NCI-H345 treated with DMSO at 0.1 percent for 48 hours (cell line): Measurements from ENCODE around the gene LEMD1.

Experiments
- DNase-seq: peaks from one replicate; lab custom pipeline; 2025; ENCODE audit not compliant: unreplicated experiment; lab: John Stamatoyannopoulos, UW

The LEMD1 gene

GRCh38 chr1:205421798-205422197 is at the start of gene LEMD1:
LEMD1 (minus strand) TSS chr1:205422056; CDS start chr1:205420536, 1,520 bp downstream.
- DNase-seq = peak; percentile 70

- DNase-seq = no peak
These were observed 48.3 kb upstream of the LEMD1 start for GRCh38 chr1:205470131-205470530.

- no peak for DNase-seq
These were observed 44.9 kb upstream of the LEMD1 start for GRCh38 chr1:205466595-205467220.

- DNase-seq = no peak
These were observed 43.5 kb upstream of the LEMD1 start for GRCh38 chr1:205465392-205465791.

GRCh38 chr1:205458777-205459566 is 37.1 kb upstream of the LEMD1 start:
- no peak for DNase-seq

GRCh38 chr1:205456868-205457745 is 35.3 kb upstream of the LEMD1 start:
- peak; percentile 17 for DNase-seq

GRCh38 chr1:205456383-205456867 is 34.6 kb upstream of the LEMD1 start:
- DNase-seq = no peak

- DNase-seq = no peak
These were observed 33.9 kb upstream of the LEMD1 start, which contains the start of gene BLACAT1 for GRCh38 chr1:205455581-205456382. BLACAT1 (minus strand) TSS chr1:205456045.

GRCh38 chr1:205454903-205455335 is 33.1 kb upstream of the LEMD1 start:
- DNase-seq = no peak

- DNase-seq = no peak
These were observed 31.6 kb upstream of the LEMD1 start for GRCh38 chr1:205453466-205453865.

GRCh38 chr1:205452933-205453332 is 31.1 kb upstream of the LEMD1 start:
- no peak for DNase-seq

- no peak for DNase-seq
These were observed 30.5 kb upstream of the LEMD1 start for GRCh38 chr1:205452364-205452763.

- no peak for DNase-seq
These were observed 29.9 kb upstream of the LEMD1 start for GRCh38 chr1:205451759-205452164.

- no peak for DNase-seq
These were observed 29.3 kb upstream of the LEMD1 start for GRCh38 chr1:205451202-205451601.

- DNase-seq = no peak
These were observed 28.6 kb upstream of the LEMD1 start for GRCh38 chr1:205450448-205450847.

- DNase-seq = no peak
These were observed 28.0 kb upstream of the LEMD1 start for GRCh38 chr1:205449750-205450443.

GRCh38 chr1:205449254-205449749 is 27.4 kb upstream of the LEMD1 start:
- DNase-seq = no peak

GRCh38 chr1:205448540-205449253 is 26.8 kb upstream of the LEMD1 start:
- no peak for DNase-seq
